ENCODE measurements around the gene PIRT.

PIRT gene

DNA sequence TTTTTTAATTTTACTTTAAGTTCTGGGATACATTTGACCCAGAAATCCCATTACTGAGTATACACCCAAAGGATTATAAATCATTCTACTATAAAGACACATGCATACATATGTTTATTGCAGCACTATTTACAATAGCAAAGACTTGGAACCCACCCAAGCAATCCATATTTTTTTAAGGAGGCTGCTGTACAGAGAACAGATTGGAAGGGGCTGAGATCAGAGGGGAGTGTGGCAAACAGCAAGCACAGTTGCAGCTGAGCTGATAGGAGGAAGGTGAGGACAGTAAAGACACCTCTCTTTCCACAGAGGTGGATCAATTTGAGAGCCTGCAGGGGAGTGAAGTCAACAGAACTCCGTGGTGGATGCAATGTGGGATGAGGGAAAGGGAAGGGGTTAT lies 23.8 kb downstream of the PIRT start:
- Histone ChIP-seq H4K8ac (ENCODE audit: low read depth, low read length) (no peak overlapping the region), H3K9me3 (ENCODE audit: insufficient read depth, low read depth, low read length) (no peaks in the 10 kb centered on the region), H3K36me3 (ENCODE audit: control insufficient read depth in 1 of 2, insufficient read depth in 2 of 2, low read length in 2 of 2) (no peaks in the 10 kb centered on the region), H2BK5ac (ENCODE audit: low read depth, low read length, poor library complexity) (no peak overlapping the region), H3K4ac (ENCODE audit: low read depth, low read length) (no peak overlapping the region), H3K23ac (ENCODE audit: low read length) (no peak overlapping the region), H3K4me2 (ENCODE audit: low read length) (no peak overlapping the region), H3K4me1 (ENCODE audit: control insufficient read depth in 1 of 2, insufficient read depth in 2 of 2, low read length in 2 of 2) (no peaks in the 10 kb centered on the region), H3K79me1 (ENCODE audit: low read length) (no peaks in the 10 kb centered on the region), H4K12ac (ENCODE audit: low read depth, low read length) (no peak overlapping the region), H3K9ac (ENCODE audit: low read length) (no peak overlapping the region), H4K91ac (ENCODE audit: low read depth, low read length) (no peak overlapping the region), H2BK12ac (ENCODE audit: low read length) (no peak overlapping the region), H3K14ac (ENCODE audit: low read length) (no peak overlapping the region), H2AK5ac (ENCODE audit: low read length) (no peak overlapping the region), H3K18ac (ENCODE audit: low read length) (no peak overlapping the region), H2AFZ (ENCODE audit: insufficient read depth, low read length, poor library complexity) (no peak overlapping the region), H3K27me3 (ENCODE audit: insufficient read depth, low read length) (no peaks in the 10 kb centered on the region), H3K27ac (ENCODE audit: low read depth, low read length) (no peak overlapping the region), H2BK120ac (ENCODE audit: insufficient read depth, low read length, poor library complexity) (no peak overlapping the region), H3K4me3 (ENCODE audit: low read depth, low read length) (no peak overlapping the region), H3K79me2 (ENCODE audit: control insufficient read depth, insufficient read depth, low read length, poor library complexity) (no peaks in the 10 kb centered on the region)
- no peak for DNase-seq
- no CpG with 5 or more reads among the region's 1 CpG for WGBS (ENCODE audit: extremely low coverage, insufficient coverage, insufficient read length)

GRCh38 chr17:10812674-10813073 lies 25.2 kb downstream of the PIRT start:
- Histone ChIP-seq H3K14ac (ENCODE audit: low read length) (no peak overlapping the region), H3K4me3 (ENCODE audit: low read depth, low read length) (no peak overlapping the region), H3K27me3 (ENCODE audit: insufficient read depth, low read length) (no peaks in the 10 kb centered on the region), H3K18ac (ENCODE audit: low read length) (no peak overlapping the region), H2AFZ (ENCODE audit: insufficient read depth, low read length, poor library complexity) (no peak overlapping the region), H3K4me2 (ENCODE audit: low read length) (no peak overlapping the region), H2AK5ac (ENCODE audit: low read length) (no peak overlapping the region), H2BK5ac (ENCODE audit: low read depth, low read length, poor library complexity) (no peak overlapping the region), H3K79me2 (ENCODE audit: control insufficient read depth, insufficient read depth, low read length, poor library complexity) (no peaks in the 10 kb centered on the region), H3K23ac (ENCODE audit: low read length) (no peak overlapping the region), H4K12ac (ENCODE audit: low read depth, low read length) (no peak overlapping the region), H3K36me3 (ENCODE audit: control insufficient read depth in 1 of 2, insufficient read depth in 2 of 2, low read length in 2 of 2) (no peaks in the 10 kb centered on the region), H2BK120ac (ENCODE audit: insufficient read depth, low read length, poor library complexity) (no peak overlapping the region), H3K27ac (ENCODE audit: low read depth, low read length) (no peak overlapping the region), H3K9me3 (ENCODE audit: insufficient read depth, low read depth, low read length) (no peaks in the 10 kb centered on the region), H4K8ac (ENCODE audit: low read depth, low read length) (no peak overlapping the region), H2BK12ac (ENCODE audit: low read length) (no peak overlapping the region), H3K4ac (ENCODE audit: low read depth, low read length) (no peak overlapping the region), H4K91ac (ENCODE audit: low read depth, low read length) (no peak overlapping the region), H3K9ac (ENCODE audit: low read length) (no peak overlapping the region), H3K4me1 (ENCODE audit: control insufficient read depth in 1 of 2, insufficient read depth in 2 of 2, low read length in 2 of 2) (no peaks in the 10 kb centered on the region), H3K79me1 (ENCODE audit: low read length) (no peaks in the 10 kb centered on the region)
- no CpG with 5 or more reads among the region's 5 CpGs for WGBS (ENCODE audit: extremely low coverage, insufficient coverage, insufficient read length)
- DNase-seq = no peak

DNA sequence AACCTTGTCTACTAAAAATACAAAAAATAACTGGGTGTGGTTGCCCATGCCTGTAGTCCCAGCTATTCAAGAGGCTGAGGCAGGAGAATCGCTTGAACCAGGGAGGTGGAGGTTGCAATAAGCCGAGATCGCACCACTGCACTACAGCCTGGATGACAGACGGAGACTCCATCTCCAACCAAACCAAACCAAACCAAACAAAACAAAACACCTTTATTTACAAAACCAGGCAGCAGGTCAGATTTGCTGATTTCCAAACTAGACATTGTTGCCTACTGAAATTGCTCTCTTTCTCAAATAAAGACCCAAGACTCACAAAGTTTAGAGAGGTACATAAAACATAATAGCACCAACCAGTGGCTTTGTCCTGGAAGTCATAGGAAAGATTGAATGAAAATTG lies 28.3 kb downstream of the PIRT start:
- Histone ChIP-seq H3K36me3 (ENCODE audit: control insufficient read depth in 1 of 2, insufficient read depth in 2 of 2, low read length in 2 of 2) (no peaks in the 10 kb centered on the region), H3K79me1 (ENCODE audit: low read length) (no peaks in the 10 kb centered on the region), H3K79me2 (ENCODE audit: control insufficient read depth, insufficient read depth, low read length, poor library complexity) (no peaks in the 10 kb centered on the region), H2BK12ac (ENCODE audit: low read length) (no peak overlapping the region), H3K14ac (ENCODE audit: low read length) (no peak overlapping the region), H4K12ac (ENCODE audit: low read depth, low read length) (no peak overlapping the region), H4K8ac (ENCODE audit: low read depth, low read length) (no peak overlapping the region), H3K4me1 (ENCODE audit: control insufficient read depth in 1 of 2, insufficient read depth in 2 of 2, low read length in 2 of 2) (no peaks in the 10 kb centered on the region), H2BK5ac (ENCODE audit: low read depth, low read length, poor library complexity) (no peak overlapping the region), H3K4me3 (ENCODE audit: low read depth, low read length) (no peak overlapping the region), H4K91ac (ENCODE audit: low read depth, low read length) (no peak overlapping the region), H3K4me2 (ENCODE audit: low read length) (no peak overlapping the region), H3K23ac (ENCODE audit: low read length) (no peak overlapping the region), H2BK120ac (ENCODE audit: insufficient read depth, low read length, poor library complexity) (no peak overlapping the region), H3K27ac (ENCODE audit: low read depth, low read length) (no peak overlapping the region), H2AK5ac (ENCODE audit: low read length) (no peak overlapping the region), H3K27me3 (ENCODE audit: insufficient read depth, low read length) (no peaks in the 10 kb centered on the region), H3K4ac (ENCODE audit: low read depth, low read length) (no peak overlapping the region), H2AFZ (ENCODE audit: insufficient read depth, low read length, poor library complexity) (no peak overlapping the region), H3K18ac (ENCODE audit: low read length) (no peak overlapping the region), H3K9ac (ENCODE audit: low read length) (no peak overlapping the region), H3K9me3 (ENCODE audit: insufficient read depth, low read depth, low read length) (no peaks in the 10 kb centered on the region)
- no peak for DNase-seq
- no CpG with 5 or more reads among the region's 4 CpGs for WGBS (ENCODE audit: extremely low coverage, insufficient coverage, insufficient read length)

DNA sequence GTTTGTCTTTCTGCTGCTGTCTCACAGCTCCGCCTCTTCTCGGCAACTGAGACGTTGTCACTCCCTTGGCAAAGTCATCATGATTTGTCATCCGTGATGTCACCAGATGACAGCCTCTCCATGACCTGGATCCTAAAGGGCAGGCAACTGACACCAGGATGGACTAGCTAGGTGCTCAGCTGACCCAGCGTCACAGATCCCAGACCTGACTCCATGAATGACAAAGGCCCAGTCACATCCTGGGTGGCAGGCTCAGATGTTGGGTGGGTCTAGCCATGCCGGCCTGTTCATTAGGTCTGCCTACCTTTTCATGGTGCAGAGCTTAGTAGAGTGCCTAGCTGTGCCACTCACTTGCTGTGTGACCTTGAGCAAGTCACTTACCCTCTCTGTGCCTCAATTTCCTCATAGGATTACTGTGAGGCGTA lies 30.2 kb downstream of the PIRT start:
- no peak overlapping the region for H4K8ac ChIP-seq (ENCODE audit: low read depth, low read length)
- no peak overlapping the region for H2AK5ac ChIP-seq (ENCODE audit: low read length)
- H3K18ac ChIP-seq (ENCODE audit: low read length) = no peak overlapping the region
- H2BK5ac ChIP-seq (ENCODE audit: low read depth, low read length, poor library complexity) = no peak overlapping the region
- H3K79me2 ChIP-seq (ENCODE audit: control insufficient read depth, insufficient read depth, low read length, poor library complexity) = no peaks in the 10 kb centered on the region
- no peak overlapping the region for H2BK120ac ChIP-seq (ENCODE audit: insufficient read depth, low read length, poor library complexity)
- no peak overlapping the region for H3K4me3 ChIP-seq (ENCODE audit: low read depth, low read length)
- no peak overlapping the region for H2BK12ac ChIP-seq (ENCODE audit: low read length)
- H3K79me1 ChIP-seq (ENCODE audit: low read length) = no peaks in the 10 kb centered on the region
- H3K14ac ChIP-seq (ENCODE audit: low read length) = no peak overlapping the region
- H3K4me2 ChIP-seq (ENCODE audit: low read length) = no peak overlapping the region
- H2AFZ ChIP-seq (ENCODE audit: insufficient read depth, low read length, poor library complexity) = no peak overlapping the region
- H3K4ac ChIP-seq (ENCODE audit: low read depth, low read length) = no peak overlapping the region
- no peak for DNase-seq
- H3K9me3 ChIP-seq (ENCODE audit: insufficient read depth, low read depth, low read length) = no peaks in the 10 kb centered on the region
- H3K27me3 ChIP-seq (ENCODE audit: insufficient read depth, low read length) = no peaks in the 10 kb centered on the region
- H4K12ac ChIP-seq (ENCODE audit: low read depth, low read length) = no peak overlapping the region
- H3K9ac ChIP-seq (ENCODE audit: low read length) = no peak overlapping the region
- no peak overlapping the region for H3K27ac ChIP-seq (ENCODE audit: low read depth, low read length)
- H3K23ac ChIP-seq (ENCODE audit: low read length) = no peak overlapping the region
- no peaks in the 10 kb centered on the region for H3K4me1 ChIP-seq (ENCODE audit: control insufficient read depth in 1 of 2, insufficient read depth in 2 of 2, low read length in 2 of 2)
- no peaks in the 10 kb centered on the region for H3K36me3 ChIP-seq (ENCODE audit: control insufficient read depth in 1 of 2, insufficient read depth in 2 of 2, low read length in 2 of 2)
- no peak overlapping the region for H4K91ac ChIP-seq (ENCODE audit: low read depth, low read length)
- no CpG with 5 or more reads among the region's 7 CpGs for WGBS (ENCODE audit: extremely low coverage, insufficient coverage, insufficient read length)

All from trophoblast cell (in vitro differentiated cells and primary cell).